GM21717 (cell line): Measurements from ENCODE around the gene EFNA1.
A peak's percentile ranks its signal among the peaks of the same experiment; 100 is the strongest.

Experiments used
- ATAC-seq: cut with Tn5 transposase; IDR thresholded peaks from one replicate; pipeline ENCODE4 v1.9.1; 2021; ENCODE audit warnings: mild to moderate bottlenecking, moderate library complexity; ENCODE audit not compliant: unreplicated experiment

The EFNA1 gene

GRCh38 chr1:155123801-155124200, 3.9 kb upstream of the EFNA1 start:
- ATAC-seq = no peak

- no peak for ATAC-seq
Measured at GRCh38 chr1:155124503-155125463, 2.9 kb upstream of the EFNA1 start.

DNA sequence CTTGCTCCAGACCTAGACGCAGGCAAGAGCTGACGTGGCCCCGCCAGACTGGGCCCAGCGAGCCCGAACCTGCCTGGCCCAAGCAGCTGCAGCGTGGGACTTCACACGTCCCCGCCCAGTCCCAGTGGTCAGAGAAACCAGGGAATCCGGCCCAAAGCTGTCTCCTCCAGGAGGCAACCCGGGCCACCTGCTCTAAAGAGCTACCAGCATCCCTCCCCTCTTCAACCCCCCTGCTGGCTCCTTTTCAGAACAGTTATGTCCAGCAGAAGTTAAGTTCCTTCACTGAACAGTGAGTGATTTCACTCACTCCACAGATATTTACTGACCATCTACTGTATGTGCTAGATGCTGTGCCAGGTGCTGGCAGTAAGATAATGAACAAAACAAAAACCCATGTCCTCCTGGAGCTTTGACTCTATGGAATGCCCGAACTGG, 2.1 kb upstream of the EFNA1 start:
- no peak for ATAC-seq

DNA sequence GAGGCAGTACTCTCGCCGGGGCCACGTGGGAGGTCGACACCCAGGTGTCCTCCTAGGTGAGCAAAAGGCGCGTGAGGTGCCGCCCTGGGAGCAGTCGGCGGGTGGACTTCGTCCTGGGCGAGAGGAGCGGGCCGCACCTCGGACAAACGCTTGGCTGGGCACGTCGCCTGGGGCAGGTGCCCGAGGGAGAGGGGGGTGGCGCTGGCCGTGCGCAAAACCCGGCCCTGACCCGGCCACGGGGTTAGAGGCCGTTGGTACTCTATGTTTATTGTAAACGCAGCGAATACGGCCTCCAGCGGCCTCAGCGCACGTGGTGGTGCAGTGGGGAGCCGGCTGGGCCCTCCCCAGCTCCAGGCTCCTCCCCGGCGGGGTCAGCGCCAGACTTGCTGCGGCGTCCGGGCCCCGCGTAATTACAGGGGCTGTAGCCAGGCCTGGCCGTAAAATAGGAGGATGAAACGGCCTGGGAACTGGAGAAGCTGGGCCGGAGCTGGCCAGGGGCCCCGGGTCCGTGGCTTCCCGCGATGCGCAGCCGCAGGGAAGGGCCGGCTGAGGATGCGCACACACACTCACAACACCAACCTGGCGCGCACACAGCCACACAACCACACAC, 1.6 kb upstream of the EFNA1 start:
- ATAC-seq = no peak

DNA sequence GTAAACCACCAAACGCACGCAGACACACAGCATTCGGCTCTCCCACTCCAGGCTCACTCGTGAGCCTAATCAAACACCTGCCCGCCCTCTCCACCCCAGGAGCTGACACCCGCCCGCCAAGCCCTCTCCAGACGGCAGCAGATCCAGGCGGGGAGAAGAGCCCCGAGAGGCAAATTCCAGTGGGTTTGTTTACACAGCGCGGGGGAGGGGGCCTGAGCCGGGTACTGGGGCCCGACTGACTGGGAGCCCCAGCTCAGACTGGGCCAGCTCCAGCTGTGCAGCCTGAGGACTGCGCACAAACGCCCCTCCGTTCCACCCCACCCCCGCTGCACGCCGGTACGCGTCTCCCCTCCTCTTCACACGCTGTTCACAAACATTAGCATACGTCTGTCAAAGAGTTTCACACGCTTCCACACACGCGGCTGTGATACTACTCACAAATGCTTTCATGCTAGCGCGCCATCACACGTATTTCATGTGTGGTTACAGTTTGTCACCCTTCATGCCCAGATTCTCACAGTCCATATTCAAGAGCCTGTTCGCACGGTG, 1.0 kb upstream of the EFNA1 start:
- ATAC-seq = no peak

DNA sequence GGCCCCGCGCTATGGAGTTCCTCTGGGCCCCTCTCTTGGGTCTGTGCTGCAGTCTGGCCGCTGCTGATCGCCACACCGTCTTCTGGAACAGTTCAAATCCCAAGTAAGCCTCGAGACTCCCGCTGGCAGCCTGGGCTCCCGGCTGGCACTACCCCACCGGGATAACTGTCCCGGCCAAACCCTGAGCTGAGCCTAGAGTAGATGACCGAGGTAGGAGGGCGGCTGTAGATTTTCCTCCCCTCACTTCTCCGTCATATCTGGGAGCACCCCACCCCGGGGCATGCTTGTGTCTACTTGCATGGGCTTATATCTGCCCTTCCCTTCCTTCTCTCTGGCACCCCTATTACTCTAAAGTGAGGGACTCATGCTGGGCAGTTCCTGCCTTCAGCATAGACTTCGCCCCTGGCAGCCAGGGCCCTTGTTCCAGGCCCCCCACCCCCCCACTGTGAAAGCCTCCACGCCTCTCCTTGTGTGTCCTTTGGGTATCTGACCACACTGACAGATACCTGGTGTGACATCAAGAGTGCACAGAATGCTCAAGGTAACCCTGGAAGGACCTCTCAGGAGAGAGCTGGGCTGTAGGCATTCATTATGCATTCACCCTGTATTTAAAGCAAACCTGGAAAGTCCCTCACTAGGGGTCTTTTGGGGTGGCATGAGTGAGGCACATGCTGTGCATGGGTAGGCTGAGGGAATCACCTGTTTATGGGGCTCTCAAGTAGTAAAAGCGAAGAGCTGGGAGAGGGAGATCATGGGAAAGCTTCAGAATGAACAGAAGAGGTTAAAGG, 485 bp downstream of the EFNA1 start:
- ATAC-seq = no peak

DNA sequence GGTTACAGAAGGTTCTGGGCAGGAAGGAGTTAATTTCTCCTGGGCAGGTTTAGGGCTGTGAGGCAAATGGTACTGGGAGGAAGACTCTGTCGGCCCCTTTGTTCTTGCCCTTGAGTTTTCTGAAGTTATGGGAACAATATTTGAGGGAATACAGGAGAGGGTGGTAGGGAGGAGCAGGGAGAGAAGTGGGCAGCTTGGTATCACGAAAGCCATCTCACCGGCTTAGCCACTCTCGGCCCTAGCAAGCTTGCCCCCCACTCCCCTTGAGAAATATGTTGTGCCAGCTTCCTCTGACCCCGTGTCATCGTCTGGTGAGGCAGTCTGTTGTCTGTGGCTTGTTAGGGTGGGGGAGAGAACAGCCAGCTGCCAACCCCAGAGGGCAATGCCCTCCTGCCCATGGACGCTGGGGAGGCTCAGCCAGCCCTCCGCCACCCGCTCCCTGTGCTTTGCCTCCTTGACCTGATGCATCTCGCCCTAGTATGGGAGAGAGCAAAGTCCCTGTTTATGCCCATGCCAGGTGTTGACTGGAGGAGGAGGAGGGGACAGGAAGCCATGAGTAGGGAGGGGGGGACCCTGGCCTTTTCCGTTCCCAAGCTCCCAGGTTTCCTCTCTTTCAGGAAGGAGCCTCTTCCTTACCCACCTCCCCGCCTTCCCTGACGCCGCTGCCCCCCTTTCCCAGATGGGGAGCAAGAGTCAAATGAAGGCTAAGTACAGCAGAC, 1.2 kb downstream of the EFNA1 start:
- no peak for ATAC-seq

DNA sequence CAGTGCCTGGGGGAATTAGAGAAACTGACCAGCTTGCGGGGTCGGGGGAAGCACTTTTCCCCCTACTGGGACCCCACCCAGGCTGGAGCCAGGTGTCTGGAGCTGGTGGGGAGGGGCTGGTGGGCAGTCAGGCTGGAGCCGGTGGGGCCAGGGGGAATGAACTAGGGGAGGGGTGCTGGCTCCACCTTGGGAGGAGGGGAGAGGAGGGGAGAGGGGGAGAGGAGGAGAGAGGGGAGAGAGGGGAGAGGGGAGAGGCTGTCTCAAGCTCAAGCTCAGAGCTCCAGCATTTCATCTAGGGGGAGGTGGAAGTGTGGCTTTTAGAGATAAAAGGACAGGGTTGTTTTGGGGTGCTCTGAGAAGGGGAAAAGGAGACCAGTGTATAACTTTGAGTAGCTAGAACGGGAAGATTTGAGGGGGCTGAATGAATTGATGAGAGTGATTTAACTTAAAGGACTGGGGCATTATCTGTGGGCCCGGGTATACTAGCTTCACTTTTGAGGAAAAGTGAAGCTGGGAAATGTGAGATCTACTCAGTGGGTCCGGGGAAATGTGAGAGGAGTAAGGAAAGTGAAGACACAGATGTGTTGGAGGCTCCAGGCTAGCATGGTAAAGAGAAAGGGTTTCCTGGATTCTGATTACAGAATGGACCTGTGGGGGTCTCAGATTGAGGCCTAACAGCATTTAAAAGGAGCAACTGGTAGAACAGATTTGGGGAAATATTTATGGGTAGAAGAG, 2.8 kb downstream of the EFNA1 start:
- no peak for ATAC-seq

GRCh38 chr1:155131285-155131684, 3.6 kb downstream of the EFNA1 start:
- no peak for ATAC-seq

DNA sequence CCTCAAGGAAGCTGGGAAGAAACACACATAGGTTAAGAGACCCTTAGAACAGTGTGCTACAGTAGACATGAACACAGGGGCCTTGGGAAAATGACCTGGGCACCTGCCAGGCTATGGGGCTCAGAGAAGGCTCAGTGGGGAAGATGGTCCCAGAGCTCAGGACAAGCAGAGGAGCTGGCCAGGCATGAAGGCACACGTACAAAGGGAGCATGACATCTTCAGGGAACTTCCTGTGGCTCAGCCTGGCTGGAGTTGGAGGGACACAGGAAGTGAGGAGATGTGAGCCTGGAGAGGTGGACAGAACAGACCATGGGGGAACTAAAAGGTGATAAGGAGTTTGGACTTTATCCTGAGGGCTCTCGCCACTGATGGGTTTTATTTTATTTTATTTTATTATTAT, 4.2 kb downstream of the EFNA1 start:
- ATAC-seq = no peak

DNA sequence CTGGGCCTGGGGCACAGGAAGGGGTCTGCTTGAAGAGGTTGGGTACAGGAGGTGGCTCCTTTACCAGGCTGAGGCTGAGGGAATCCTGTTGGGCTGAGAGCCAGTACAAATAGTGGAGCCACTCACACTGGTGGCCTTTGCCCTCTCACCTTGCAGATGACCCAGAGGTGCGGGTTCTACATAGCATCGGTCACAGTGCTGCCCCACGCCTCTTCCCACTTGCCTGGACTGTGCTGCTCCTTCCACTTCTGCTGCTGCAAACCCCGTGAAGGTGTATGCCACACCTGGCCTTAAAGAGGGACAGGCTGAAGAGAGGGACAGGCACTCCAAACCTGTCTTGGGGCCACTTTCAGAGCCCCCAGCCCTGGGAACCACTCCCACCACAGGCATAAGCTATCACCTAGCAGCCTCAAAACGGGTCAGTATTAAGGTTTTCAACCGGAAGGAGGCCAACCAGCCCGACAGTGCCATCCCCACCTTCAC, 6.2 kb downstream of the EFNA1 start:
- no peak for ATAC-seq

DNA sequence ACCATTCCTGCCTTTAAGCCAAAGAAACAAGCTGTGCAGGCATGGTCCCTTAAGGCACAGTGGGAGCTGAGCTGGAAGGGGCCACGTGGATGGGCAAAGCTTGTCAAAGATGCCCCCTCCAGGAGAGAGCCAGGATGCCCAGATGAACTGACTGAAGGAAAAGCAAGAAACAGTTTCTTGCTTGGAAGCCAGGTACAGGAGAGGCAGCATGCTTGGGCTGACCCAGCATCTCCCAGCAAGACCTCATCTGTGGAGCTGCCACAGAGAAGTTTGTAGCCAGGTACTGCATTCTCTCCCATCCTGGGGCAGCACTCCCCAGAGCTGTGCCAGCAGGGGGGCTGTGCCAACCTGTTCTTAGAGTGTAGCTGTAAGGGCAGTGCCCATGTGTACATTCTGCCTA, 6.6 kb downstream of the EFNA1 start:
- no peak for ATAC-seq

- peak; percentile 27 for ATAC-seq
Measured at GRCh38 chr1:155134880-155135414, 7.3 kb downstream of the EFNA1 start.

DNA sequence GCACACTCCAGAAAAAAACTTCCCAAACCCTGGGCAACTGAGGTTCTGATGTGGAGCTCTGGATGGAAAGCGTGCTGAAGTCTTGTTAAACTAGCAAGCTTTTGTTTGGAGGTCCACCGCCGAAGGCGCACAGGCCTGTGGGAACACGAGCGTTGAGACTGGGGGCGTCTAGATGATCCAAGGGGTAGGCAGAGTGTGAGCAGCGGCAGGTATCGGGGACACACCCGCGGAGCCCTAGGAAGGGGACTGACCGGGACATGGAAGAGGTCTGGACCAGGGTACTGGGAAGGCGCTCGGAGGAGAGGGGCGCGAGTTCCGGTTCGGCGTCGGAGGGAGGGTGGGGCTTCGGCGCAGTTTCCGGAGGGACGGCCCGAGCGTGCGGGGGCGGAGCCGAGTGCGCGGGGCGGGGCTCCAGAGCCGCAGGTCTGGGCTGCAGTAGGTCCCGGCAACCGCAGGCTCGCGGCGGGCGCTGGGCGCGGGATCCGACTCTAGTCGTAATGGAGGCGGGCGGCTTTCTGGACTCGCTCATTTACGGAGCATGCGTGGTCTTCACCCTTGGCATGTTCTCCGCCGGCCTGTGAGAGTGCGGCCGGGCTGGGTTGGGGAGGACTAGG, 7.8 kb downstream of the EFNA1 start, which contains the start of gene SLC50A1:
Gene SLC50A1, plus strand, starts transcription at position 438 of the 614 bp plus-strand sequence. Its CDS starts 60 bp downstream, at position 498.
- ATAC-seq = peak; percentile 69

DNA sequence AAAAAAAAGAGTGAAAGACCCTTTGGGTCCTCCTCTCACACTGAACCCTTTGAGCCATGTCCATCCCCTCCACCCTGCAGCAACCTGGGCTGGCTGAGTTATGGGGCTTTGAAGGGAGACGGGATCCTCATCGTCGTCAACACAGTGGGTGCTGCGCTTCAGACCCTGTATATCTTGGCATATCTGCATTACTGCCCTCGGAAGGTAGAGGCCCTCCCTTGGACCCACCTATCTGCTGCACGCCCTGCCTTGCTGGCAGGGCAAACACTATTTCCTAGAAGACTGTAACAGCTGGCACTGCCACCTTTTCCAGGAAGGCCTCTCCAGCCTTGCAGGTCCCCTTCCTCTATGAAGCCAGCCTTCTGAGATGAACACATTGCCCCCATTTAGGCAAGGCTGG, 9.1 kb downstream of the EFNA1 start:
- ATAC-seq = no peak

DNA sequence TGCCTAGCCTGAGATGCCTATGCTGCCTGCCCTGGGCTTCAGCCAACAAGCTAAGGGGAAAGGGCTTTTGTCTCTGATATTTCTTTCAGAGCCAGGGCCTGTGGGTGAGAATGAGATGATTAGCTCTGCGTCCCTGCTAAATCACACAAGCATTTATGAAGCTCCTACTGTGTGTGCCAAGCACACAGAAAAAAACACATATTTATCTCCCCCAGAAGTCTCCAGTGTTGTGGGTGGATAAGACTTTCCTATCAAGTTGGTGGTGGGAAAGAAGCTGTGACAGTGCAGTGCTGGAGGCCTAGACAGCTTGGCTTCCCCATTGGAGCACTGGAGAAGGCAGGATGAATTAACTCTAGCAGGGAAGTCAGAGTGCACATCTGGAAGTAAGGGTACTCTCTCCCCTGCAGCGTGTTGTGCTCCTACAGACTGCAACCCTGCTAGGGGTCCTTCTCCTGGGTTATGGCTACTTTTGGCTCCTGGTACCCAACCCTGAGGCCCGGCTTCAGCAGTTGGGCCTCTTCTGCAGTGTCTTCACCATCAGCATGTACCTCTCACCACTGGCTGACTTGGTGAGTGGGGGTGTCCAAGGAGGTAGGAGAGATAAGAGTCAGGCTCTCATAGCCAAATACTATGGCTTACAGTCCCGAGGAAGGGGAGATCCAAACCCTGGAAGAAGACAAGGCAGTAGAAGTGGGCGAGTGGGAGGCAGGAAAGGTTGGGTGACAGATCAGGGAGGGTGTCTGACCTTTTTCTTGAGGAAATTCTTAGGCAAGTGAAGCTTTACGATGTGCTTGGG, 9.7 kb downstream of the EFNA1 start:
- ATAC-seq = no peak

GRCh38 chr1:155139895-155140629, 12.4 kb downstream of the EFNA1 start, which contains the start of gene DPM3:
DPM3 (minus strand) TSS chr1:155140531; CDS start chr1:155140240, 291 bp downstream.
- peak; percentile 50 for ATAC-seq
